Karpas-422 (cell line): ENCODE results near the gene NFIA. TPM values are rescaled to one million over a fixed set of nuclear protein-coding genes. Genes with fewer than 3 reads are reported as not detected.
"Not testable (repeated sequence)": the region's sequence is repeated elsewhere in the genome, so short reads cannot be mapped to it uniquely, and the experiment has no call there.

Source experiments
- DNase-seq: peaks from one replicate; pipeline ENCODE4 v3.0.0-alpha.2; 2015
- H2AFZ ChIP-seq: fragments of 200-600 bp; sonication (generic); 2 replicates; pipeline ENCODE4 v1.6.1; 2014; ENCODE audit warnings: antibody characterized with exemption, low read length, mixed read lengths
- H3K27ac ChIP-seq: fragments of 200-600 bp; sonication (generic); 2 replicates; pipeline ENCODE4 v1.5.1; 2014; ENCODE audit warnings: mild to moderate bottlenecking, low read length, moderate library complexity
- H3K27me3 ChIP-seq: fragments of 200-600 bp; sonication (generic); 2 replicates; pipeline ENCODE4 v1.6.1; 2014; ENCODE audit warnings: low read length, mixed read lengths
- H3K36me3 ChIP-seq: fragments of 200-600 bp; sonication (generic); 2 replicates; pipeline ENCODE4 v1.6.1; 2014; ENCODE audit warnings: low read length, mixed read lengths; ENCODE audit not compliant: insufficient read depth
- H3K4me1 ChIP-seq: fragments of 200-600 bp; sonication (generic); 2 replicates; pipeline ENCODE4 v1.6.1; 2014; ENCODE audit warnings: mild to moderate bottlenecking, low read length, mixed read lengths
- H3K4me2 ChIP-seq: fragments of 200-600 bp; sonication (generic); 2 replicates; pipeline ENCODE4 v1.6.1; 2014; ENCODE audit warnings: low read length, low read depth, mild to moderate bottlenecking; ENCODE audit not compliant: poor library complexity, severe bottlenecking
- H3K4me3 ChIP-seq: fragments of 200-600 bp; sonication (generic); 2 replicates; pipeline ENCODE4 v1.5.1; 2014; ENCODE audit warnings: mild to moderate bottlenecking, antibody characterized with exemption, low read length, mixed read lengths
- H3K79me2 ChIP-seq: fragments of 200-600 bp; sonication (generic); 2 replicates; pipeline ENCODE4 v1.6.1; 2014; ENCODE audit warnings: mild to moderate bottlenecking, low read length, mixed read lengths
- H3K9ac ChIP-seq: fragments of 200-600 bp; sonication (generic); 2 replicates; pipeline ENCODE4 v1.6.0; 2014; ENCODE audit warnings: low read length
- H3K9me2 ChIP-seq: fragments of 200-600 bp; sonication (generic), shearing (Covaris generic); replicated peaks from 2 replicates; pipeline ENCODE4 v1.6.0; 2014; ENCODE audit warnings: mild to moderate bottlenecking, low read length, moderate library complexity; ENCODE audit not compliant: insufficient read depth
- H3K9me3 ChIP-seq: fragments of 300-700, 200-600 bp; sonication (generic); 2 replicates; pipeline ENCODE4 v1.6.1; 2014; ENCODE audit warnings: low read length, mixed read lengths
- H4K20me1 ChIP-seq: fragments of 200-600 bp; sonication (generic); 2 replicates; pipeline ENCODE4 v1.6.1; 2014; ENCODE audit warnings: mild to moderate bottlenecking, antibody characterized with exemption, low read length, low read depth; ENCODE audit not compliant: insufficient read depth
- total RNA-seq: library from RNA; depleted of rRNA; stranded (reverse); fragments of >200 nt; shearing (Covaris generic); gene quantifications from 2 replicates; pipeline ENCODE4 v1.2.3, GENCODE V29; 2014; ENCODE audit warnings: low replicate concordance

The NFIA gene
- total RNA-seq, 1 experiment from 2014 or later, result 38.3 TPM

DNA sequence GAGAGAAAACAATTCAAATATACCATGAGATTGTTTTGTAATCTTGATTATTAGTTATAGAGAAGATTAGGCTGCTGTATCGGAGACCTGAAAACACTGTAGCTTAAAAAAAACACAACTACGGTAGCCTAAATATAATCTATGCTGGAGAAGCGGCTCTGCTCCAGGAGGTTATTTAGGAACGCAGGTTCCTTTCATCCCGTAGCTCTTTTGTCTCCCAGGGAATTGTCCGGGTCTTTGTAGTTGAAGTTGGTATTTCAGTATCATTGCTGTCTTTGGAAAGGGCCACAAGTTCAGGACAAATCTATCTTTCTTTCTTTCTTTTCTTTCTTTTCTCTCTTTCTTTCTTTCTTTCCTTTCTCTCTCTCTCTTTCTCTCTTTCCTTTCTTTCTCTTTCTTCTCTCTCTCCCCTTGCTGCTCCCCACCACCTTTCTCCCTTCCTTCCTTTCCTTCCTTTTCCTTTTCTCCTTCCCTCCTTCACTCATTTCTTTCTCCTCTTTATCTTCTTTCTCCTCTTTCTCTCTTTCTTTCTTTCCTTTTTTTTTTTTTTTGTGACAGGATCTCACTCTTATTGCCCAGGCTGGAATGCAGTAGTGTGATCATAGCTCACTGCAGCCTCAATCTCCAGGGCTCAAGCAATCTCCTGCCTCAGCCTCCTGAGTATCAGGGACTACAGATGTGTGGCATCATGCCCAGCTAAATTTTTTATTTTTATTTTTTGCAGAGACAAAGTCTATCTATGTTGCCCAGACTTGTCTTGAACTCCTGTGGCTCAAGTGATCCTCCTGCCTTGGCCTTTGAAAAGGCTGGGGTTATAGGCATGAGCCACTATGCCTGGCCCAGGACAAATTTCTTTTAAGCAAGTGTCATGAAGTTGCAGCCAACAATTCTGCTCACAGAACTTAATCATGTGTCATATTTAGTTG, 10.9 kb upstream of the NFIA start:
- no peaks in the 10 kb centered on the region for H3K27me3 ChIP-seq
- DNase-seq, result no peak
- H3K79me2 ChIP-seq, result no peaks in the 10 kb centered on the region
- no peaks in the 10 kb centered on the region for H3K9me2 ChIP-seq
- H3K27ac ChIP-seq, result no peak overlapping the region
- H2AFZ ChIP-seq, result no peak overlapping the region
- H3K4me2 ChIP-seq, result no peak overlapping the region
- H3K4me3 ChIP-seq, result no peak overlapping the region
- H3K4me1 ChIP-seq, result peaks cover 4% of the 10 kb centered on the region
- H3K9me3 ChIP-seq, result no peaks in the 10 kb centered on the region
- no peaks in the 10 kb centered on the region for H3K36me3 ChIP-seq
- no peaks in the 10 kb centered on the region for H4K20me1 ChIP-seq
- no peak overlapping the region for H3K9ac ChIP-seq

DNA sequence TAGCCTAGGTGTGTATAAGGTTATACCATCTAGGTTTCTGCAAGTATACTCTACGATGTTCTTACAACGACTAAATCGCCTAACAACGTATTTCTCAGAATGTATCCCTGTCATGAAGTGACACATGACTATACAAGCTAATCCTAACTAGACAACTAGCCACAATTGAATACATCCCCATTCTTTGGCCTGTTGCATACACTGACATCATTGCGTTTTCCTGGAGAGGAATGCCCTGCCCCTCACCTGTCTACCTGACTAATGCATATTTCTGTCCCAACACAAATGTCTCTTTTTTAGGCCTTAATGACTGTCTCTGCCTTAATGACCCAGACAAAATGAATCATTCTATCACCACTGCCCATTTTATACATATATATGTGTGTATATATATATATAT, 8.5 kb upstream of the NFIA start:
- Histone ChIP-seq H3K79me2 (no peaks in the 10 kb centered on the region), H3K4me2 (no peak overlapping the region), H3K9me3 (no peaks in the 10 kb centered on the region), H3K4me3 (no peak overlapping the region), H3K4me1 (peaks cover 22% of the 10 kb centered on the region), H4K20me1 (no peaks in the 10 kb centered on the region), H3K9ac (no peak overlapping the region), H3K27me3 (no peaks in the 10 kb centered on the region), H3K9me2 (no peaks in the 10 kb centered on the region), H3K27ac (no peak overlapping the region), H3K36me3 (no peaks in the 10 kb centered on the region), H2AFZ (no peak overlapping the region)
- DNase-seq, result no peak

DNA sequence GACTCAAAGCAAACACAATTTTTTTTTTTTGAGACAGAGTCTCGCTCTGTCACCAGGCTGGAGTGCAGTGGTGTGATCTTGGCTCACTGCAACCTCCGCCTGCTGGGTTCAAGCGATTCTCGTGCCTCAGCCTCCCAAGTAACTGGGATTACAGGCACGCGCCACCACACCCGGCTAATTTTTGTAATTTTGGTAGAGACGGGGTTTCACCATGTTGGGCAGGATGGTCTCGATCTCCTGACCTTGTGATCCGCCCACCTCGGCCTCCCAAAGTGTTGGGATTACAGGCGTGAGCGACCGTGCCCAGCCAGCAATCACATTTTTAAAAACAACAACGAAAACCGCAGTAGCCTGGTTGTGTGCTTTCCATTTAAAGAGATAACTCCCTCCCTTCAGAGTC, 6.5 kb upstream of the NFIA start:
- Histone ChIP-seq H3K4me2 (peak overlapping the region; percentile 95), H3K4me1 (peaks cover 41% of the 10 kb centered on the region)
- not testable (repeated sequence) for H3K4me3 ChIP-seq, H3K9me3 ChIP-seq, H3K27ac ChIP-seq, H3K9ac ChIP-seq, H4K20me1 ChIP-seq, H3K27me3 ChIP-seq, H2AFZ ChIP-seq, H3K9me2 ChIP-seq, H3K79me2 ChIP-seq, H3K36me3 ChIP-seq, DNase-seq

DNA sequence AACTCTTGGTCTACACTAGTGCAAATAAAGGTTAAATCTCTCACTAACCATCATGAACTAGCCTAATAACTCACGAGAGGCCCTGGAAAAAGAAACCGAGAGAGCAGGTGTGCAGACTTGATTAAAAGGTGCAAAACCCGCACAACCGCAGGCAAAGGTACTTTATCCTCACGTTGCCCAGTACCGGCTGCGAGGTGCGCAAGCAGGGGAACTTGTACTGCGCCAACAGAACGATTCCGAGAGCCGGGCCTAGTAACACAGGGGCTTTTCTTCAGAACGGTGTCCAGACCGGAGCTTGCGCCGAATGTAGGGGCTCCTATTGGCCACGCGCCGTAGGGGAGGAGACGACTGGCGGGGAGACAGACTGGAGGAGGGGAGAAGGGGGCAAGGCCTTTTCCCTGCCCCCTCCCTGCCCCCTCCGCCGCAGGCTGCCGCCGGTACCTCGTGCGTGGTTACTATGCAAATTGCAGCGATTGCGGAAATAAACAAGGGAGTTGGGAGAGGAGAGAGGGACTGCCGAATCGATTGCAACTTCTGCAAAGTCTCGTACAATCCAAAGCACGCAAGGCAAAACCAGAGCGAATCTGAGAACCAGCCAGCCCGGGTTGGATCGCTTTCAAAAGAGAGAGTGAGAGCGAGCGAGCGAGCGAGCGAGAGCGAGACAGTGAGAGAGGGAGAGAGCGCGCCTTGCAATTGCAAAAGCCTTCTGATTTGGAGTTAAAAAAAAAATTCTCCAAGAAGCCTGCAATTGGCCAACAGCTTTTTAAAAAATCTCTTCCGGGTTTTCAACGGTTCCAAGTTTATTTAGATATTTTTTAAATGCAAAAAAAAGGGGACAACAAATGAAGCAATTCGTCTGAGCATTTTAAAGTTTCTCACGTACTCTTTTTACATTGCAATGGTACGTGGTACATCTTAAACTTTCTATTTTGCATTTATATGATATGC, 5.4 kb upstream of the NFIA start:
- peak; percentile 98 for DNase-seq
- H3K4me3 ChIP-seq, result peak overlapping the region; percentile 73
- peaks cover 50% of the 10 kb centered on the region for H3K4me1 ChIP-seq
- H4K20me1 ChIP-seq, result no peaks in the 10 kb centered on the region
- H2AFZ ChIP-seq, result peak overlapping the region; percentile 86
- H3K79me2 ChIP-seq, result no peaks in the 10 kb centered on the region; the same call in 1 of the 2 replicates
- no peaks in the 10 kb centered on the region for H3K9me3 ChIP-seq
- H3K9ac ChIP-seq, result peak overlapping the region; percentile 76
- H3K27ac ChIP-seq, result peak overlapping the region; percentile 95
- H3K4me2 ChIP-seq, result peak overlapping the region; percentile 95
- H3K36me3 ChIP-seq, result no peaks in the 10 kb centered on the region
- H3K27me3 ChIP-seq, result no peaks in the 10 kb centered on the region
- H3K9me2 ChIP-seq, result no peaks in the 10 kb centered on the region

DNA sequence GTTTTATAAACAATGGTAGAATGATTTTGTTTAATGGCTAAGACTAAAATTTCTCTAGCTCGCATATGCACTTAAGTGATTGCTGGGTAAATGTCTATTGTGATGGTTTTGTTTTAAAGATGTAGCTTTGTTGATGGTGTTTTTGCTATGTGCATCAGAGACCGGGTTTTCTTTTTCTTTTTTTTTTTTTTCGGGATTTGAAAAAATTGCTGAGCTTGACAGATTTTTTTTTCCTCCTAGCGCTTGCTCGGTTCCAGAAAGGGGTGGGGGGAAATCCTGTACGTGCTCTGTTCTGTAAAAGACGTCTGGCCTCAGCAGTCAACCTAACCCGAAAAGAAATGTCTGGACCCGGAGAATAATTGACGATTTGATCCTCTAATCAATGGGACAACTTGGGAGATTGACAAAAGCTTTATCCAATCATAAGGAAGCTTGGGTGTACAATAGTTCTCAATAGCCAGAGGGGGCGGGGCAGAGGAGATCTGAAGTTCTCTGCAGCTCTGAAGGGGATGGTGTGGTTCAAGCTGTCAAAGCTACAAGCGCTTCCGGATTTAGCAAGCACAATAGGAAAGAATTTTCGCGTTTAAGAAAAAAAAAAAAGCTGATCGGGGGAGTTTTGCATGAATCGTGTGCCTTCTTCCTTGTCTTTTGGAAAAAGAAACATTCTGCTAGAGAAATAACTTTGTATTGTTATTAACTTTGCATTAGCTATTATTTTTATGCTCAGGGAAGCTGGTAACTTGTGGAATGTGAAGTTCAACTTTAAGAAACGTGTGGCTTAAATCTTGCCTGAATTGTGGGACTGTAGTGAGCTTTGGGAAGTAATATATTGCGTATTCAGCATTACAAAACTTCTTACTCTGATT, 4.5 kb upstream of the NFIA start:
- no peaks in the 10 kb centered on the region for H3K27me3 ChIP-seq
- no peaks in the 10 kb centered on the region for H3K36me3 ChIP-seq
- peak; percentile 99 for DNase-seq
- no peaks in the 10 kb centered on the region for H3K9me2 ChIP-seq
- H3K79me2 ChIP-seq, result peaks cover 5% of the 10 kb centered on the region
- H4K20me1 ChIP-seq, result no peaks in the 10 kb centered on the region
- peak overlapping the region; percentile 95 for H3K4me2 ChIP-seq
- peaks cover 50% of the 10 kb centered on the region for H3K4me1 ChIP-seq
- H3K4me3 ChIP-seq, result peak overlapping the region; percentile 73
- H2AFZ ChIP-seq, result peak overlapping the region; percentile 57
- peak overlapping the region; percentile 76 for H3K9ac ChIP-seq
- no peaks in the 10 kb centered on the region for H3K9me3 ChIP-seq
- peak overlapping the region; percentile 95 for H3K27ac ChIP-seq

DNA sequence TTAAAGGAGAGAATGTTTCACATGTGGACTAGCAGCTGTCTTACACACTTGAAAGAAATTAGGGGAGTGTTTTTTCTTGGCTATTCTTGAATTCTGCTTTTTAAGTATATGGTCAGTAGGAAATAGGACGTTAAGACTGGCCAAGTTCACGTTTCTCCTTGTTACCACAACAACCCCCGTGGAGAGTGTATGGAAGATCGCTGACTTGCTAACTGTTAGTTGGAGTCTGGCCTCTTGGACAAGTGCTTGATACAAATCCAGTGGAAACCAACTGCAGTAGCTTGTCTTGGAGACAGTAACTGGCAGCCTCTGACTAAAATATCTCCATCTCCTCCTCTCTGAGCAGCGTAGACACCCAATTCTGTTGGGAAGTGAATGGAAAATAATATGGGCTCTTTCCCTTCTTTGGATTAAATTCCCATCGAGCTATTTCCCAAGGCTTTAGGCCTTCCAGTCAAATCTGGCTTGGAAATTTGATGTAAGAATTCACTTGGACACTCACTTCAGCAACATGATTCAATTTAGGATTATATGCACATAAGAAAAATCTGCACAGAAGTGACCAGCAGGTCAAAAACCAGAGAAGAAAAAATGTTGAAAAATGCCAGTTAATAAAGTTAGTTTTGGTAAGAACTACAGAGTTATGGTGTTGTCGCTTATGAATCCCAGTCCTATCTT, 3.6 kb upstream of the NFIA start:
- Histone ChIP-seq H3K4me2 (peak overlapping the region; percentile 95), H3K9ac (peak overlapping the region; percentile 48), H3K4me3 (peak overlapping the region; percentile 73; the same call in 1 of the 2 replicates), H3K9me3 (no peaks in the 10 kb centered on the region), H4K20me1 (no peaks in the 10 kb centered on the region), H3K27me3 (no peaks in the 10 kb centered on the region), H3K36me3 (no peaks in the 10 kb centered on the region), H3K9me2 (no peaks in the 10 kb centered on the region), H2AFZ (no peak overlapping the region), H3K79me2 (peaks cover 10% of the 10 kb centered on the region), H3K4me1 (peaks cover 51% of the 10 kb centered on the region), H3K27ac (peak overlapping the region; percentile 95)
- DNase-seq, result no peak

DNA sequence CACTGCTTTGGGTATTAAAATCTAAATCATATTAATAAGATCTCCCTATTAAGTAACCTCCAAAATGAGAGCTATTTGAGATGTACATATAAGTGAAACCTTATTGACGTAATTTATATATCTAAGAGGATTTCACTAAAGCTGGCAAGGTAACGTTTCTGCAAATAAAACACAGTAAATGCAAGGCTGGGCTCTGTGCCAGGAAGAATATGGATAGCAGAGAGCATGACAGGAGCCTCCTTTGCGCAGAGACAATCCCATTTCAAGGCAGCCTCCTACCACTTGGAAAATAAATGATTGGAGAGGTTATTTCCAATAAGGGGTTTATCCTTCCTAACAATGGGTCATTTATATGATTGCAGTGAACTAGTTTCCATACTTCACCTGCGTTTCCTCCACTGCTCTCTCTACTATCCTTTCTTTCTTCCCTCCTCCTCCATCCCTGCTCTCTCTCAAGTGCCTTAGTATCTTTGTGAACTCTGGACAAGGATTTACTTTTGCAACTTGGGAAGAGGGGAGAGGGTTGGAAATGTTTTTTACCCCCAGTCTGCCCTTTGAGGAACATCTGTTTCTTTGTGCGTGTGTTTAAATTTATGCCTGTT, 3.0 kb upstream of the NFIA start:
- no peaks in the 10 kb centered on the region for H4K20me1 ChIP-seq
- peaks cover 16% of the 10 kb centered on the region for H3K79me2 ChIP-seq
- peak overlapping the region; percentile 95 for H3K4me2 ChIP-seq
- H3K9ac ChIP-seq, result peak overlapping the region; percentile 72
- peak overlapping the region; percentile 95 for H3K27ac ChIP-seq
- peak overlapping the region; percentile 76 for H3K4me3 ChIP-seq
- peak overlapping the region; percentile 70; the same call in 1 of the 2 replicates for H2AFZ ChIP-seq
- H3K27me3 ChIP-seq, result no peaks in the 10 kb centered on the region
- no peak for DNase-seq
- peaks cover 57% of the 10 kb centered on the region for H3K4me1 ChIP-seq
- no peaks in the 10 kb centered on the region for H3K9me2 ChIP-seq
- H3K9me3 ChIP-seq, result no peaks in the 10 kb centered on the region
- H3K36me3 ChIP-seq, result no peaks in the 10 kb centered on the region
